K562 (cell line): ENCODE results near the gene DEFB124.
"Not testable (repeated sequence)": the region's sequence is repeated elsewhere in the genome, so short reads cannot be mapped to it uniquely, and the experiment has no call there.

ENCODE experiments used
- ATF1 ChIP-seq, 2 experiments: fragments of 450-650 bp in 1 of 2; IDR thresholded peaks; 2 replicates each; pipeline ENCODE4 v1.6.1; 2016; ENCODE audit warnings: missing compliant biosample characterization in 1 of 2, missing genetic modification characterization in 1 of 2
- CTBP1 ChIP-seq: fragments of 450-650 bp; IDR thresholded peaks from 2 replicates; pipeline ENCODE4 v1.6.1; 2016; ENCODE audit warnings: borderline replicate concordance
- TF ChIP-seq, protein P1 (sequence below), 3 experiments: IDR thresholded peaks in 2 of 3; conservative IDR thresholded peaks in 1 of 3; 2 replicates each; pipeline ENCODE4 v1.5.1; 2011 to 2012; ENCODE audit warnings: low read length in 3 of 3, mild to moderate bottlenecking in 3 of 3, control low read depth in 2 of 3, improper control_type of control experiment in 1 of 3, inconsistent platforms in 1 of 3, low read depth in 1 of 3, mixed read lengths in 1 of 3, moderate library complexity in 1 of 3; ENCODE audit not compliant: insufficient read depth in 2 of 3

DNA sequence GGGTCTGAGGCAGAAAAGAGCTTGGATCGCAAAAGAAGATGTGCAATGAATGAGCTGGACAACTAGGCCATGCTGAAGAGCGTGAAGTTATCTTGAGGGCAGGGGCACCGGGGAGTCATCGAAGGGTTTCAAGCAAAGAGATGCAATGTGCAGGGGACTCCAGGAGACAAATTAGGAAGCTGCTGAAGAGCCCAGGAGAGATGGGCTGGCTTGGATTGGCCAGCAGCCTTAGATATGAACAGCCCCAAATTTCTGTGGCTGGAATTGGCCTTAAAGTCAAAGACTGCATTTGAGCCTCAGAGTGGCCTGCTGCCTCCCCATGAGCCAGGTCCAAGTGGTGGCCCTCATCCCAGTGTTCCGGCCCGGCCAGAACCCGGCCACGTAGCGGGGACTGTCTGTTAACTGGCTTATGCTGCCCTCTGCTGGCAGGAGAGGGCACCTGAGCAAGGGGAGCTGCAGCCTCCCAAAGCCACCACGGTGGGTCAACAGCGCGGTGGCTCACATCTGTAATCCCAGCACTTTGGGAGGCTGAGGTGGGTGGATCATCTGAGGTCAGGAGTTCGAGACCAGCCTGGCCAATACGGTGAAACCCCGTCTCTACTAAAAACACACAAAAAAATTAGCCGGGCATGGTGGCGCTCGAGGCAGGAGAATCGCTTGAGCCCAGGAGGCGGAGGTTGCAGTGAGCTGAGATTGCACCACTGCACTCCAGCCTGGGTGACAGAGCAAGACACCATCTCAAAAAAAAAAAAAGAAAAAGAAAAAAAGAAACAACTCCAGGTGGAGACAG lies 28.2 kb upstream of the DEFB124 start:
- not testable (repeated sequence) for TF ChIP-seq ATF1 (CRISPR knock-in tag; IDR thresholded peaks at IDR 0.05)
- peak; percentile 37; the same call in 1 of the 2 replicates for TF ChIP-seq ATF1 (tag; IDR thresholded peaks at IDR 0.05)
- TF ChIP-seq, protein P1, sequence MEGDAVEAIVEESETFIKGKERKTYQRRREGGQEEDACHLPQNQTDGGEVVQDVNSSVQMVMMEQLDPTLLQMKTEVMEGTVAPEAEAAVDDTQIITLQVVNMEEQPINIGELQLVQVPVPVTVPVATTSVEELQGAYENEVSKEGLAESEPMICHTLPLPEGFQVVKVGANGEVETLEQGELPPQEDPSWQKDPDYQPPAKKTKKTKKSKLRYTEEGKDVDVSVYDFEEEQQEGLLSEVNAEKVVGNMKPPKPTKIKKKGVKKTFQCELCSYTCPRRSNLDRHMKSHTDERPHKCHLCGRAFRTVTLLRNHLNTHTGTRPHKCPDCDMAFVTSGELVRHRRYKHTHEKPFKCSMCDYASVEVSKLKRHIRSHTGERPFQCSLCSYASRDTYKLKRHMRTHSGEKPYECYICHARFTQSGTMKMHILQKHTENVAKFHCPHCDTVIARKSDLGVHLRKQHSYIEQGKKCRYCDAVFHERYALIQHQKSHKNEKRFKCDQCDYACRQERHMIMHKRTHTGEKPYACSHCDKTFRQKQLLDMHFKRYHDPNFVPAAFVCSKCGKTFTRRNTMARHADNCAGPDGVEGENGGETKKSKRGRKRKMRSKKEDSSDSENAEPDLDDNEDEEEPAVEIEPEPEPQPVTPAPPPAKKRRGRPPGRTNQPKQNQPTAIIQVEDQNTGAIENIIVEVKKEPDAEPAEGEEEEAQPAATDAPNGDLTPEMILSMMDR (IDR thresholded peaks at IDR 0.05 in 2 of 3, conservative IDR thresholded peaks at IDR 0.05 in 1 of 3; ENCODE audit: insufficient read depth in 2 of 3, low read depth in 1 of 3, low read length in 3 of 3): peak; percentile 88 to 98 (median 95)
- TF ChIP-seq CTBP1: peak; percentile 67; the same call in 1 of the 2 replicates
